OCI-LY7 (cell line): ENCODE results near the gene ROCK2. TPM values are rescaled to one million over a fixed set of nuclear protein-coding genes. Genes with fewer than 3 reads are reported as not detected.

Experiments used
- BruUV-seq: library from RNA; stranded (reverse); fragments of 400-500 nt; replicated peaks from 2 replicates; lab custom pipeline; 2021; lab: Mats Ljungman, UMichigan
- CTCF ChIA-PET: fragments of 300-600 bp; sonication (Branson Sonifier 250); formaldehyde crosslinking; loops from one replicate; lab custom pipeline; 2022; ENCODE audit warnings: antibody characterized with exemption; ENCODE audit not compliant: unreplicated experiment; lab: Charles Lee
- POLR2A ChIA-PET: fragments of 300-600 bp; sonication (Branson Sonifier 250); formaldehyde crosslinking; loops from one replicate; lab custom pipeline; 2022; ENCODE audit warnings: antibody characterized with exemption; lab: Charles Lee
- DNase-seq: peaks from one replicate; pipeline ENCODE4 v3.0.0-alpha.2; 2015; ENCODE audit warnings: low spot score
- H2AFZ ChIP-seq: fragments of 200-600 bp; sonication (generic), shearing (Covaris generic); 2 replicates; pipeline ENCODE4 v1.6.1; 2014; ENCODE audit warnings: mild to moderate bottlenecking, antibody characterized with exemption, low read length, moderate library complexity
- H3K27ac ChIP-seq: fragments of 200-600 bp; sonication (generic); 2 replicates; pipeline ENCODE4 v1.5.1; 2014; ENCODE audit warnings: mixed run types, low read depth, mild to moderate bottlenecking, moderate library complexity, low read length, inconsistent platforms; ENCODE audit not compliant: poor library complexity, severe bottlenecking
- H3K36me3 ChIP-seq: fragments of 200-600 bp; sonication (generic); 2 replicates; pipeline ENCODE4 v1.6.1; 2014; ENCODE audit warnings: mild to moderate bottlenecking, antibody characterized with exemption, low read length, moderate library complexity, mixed read lengths; ENCODE audit not compliant: insufficient read depth
- H3K4me1 ChIP-seq: fragments of 200-600 bp; sonication (generic); 2 replicates; pipeline ENCODE4 v1.5.1; 2014; ENCODE audit warnings: mild to moderate bottlenecking, low read length; ENCODE audit not compliant: insufficient read depth, poor library complexity, severe bottlenecking
- H3K4me2 ChIP-seq: fragments of 200-600 bp; sonication (generic); 2 replicates; pipeline ENCODE4 v1.6.1; 2014; ENCODE audit warnings: mild to moderate bottlenecking, low read length
- H3K4me3 ChIP-seq: fragments of 200-600 bp; sonication (generic); 2 replicates; pipeline ENCODE4 v1.5.1; 2014; ENCODE audit warnings: mild to moderate bottlenecking, low read depth, low read length; ENCODE audit not compliant: poor library complexity, severe bottlenecking
- H3K79me2 ChIP-seq: fragments of 200-600 bp; sonication (generic); 2 replicates; pipeline ENCODE4 v1.6.1; 2016; ENCODE audit warnings: low read depth, mild to moderate bottlenecking, low read length, moderate library complexity, mixed read lengths; ENCODE audit not compliant: insufficient read depth
- H3K9me2 ChIP-seq: fragments of 200-600 bp; sonication (generic); 2 replicates; pipeline ENCODE4 v1.6.1; 2016; ENCODE audit warnings: mild to moderate bottlenecking, low read length, mixed read lengths; ENCODE audit not compliant: insufficient read depth
- H3K9me3 ChIP-seq: fragments of 200-600 bp; sonication (generic); 2 replicates; pipeline ENCODE4 v1.6.1; 2014; ENCODE audit warnings: mild to moderate bottlenecking, mixed run types, low read length, mixed read lengths
- H4K20me1 ChIP-seq: fragments of 200-600 bp; sonication (generic); 2 replicates; pipeline ENCODE4 v1.6.1; 2014; ENCODE audit warnings: mild to moderate bottlenecking, antibody characterized with exemption, low read length, moderate library complexity, mixed read lengths; ENCODE audit not compliant: insufficient read depth
- CTCF ChIP-seq: fragments of 200-600 bp; sonication (generic); conservative IDR thresholded peaks from 2 replicates; pipeline ENCODE4 v1.5.1; 2014; ENCODE audit warnings: mild to moderate bottlenecking, antibody characterized with exemption, low read length, moderate library complexity, mixed read lengths
- EZH2phosphoT487 ChIP-seq: fragments of 200-600 bp; sonication (generic); IDR thresholded peaks from 2 replicates; pipeline ENCODE4 v1.6.1; 2018; ENCODE audit warnings: low read depth, borderline replicate concordance, mild to moderate bottlenecking, mixed run types, antibody characterized with exemption, low read length, moderate library complexity, mixed read lengths
- intact Hi-C: fragments of 100-400 bp; cut with micrococcal nuclease; formaldehyde crosslinking; loops from one replicate; pipeline ENCODE4 v1.10.0; 2022; ENCODE audit not compliant: unreplicated experiment
- total RNA-seq, 2 experiments: library from RNA; depleted of rRNA in 1 of 2; stranded (reverse); fragments of >200 nt in 1 of 2; shearing (Covaris generic) in 1 of 2; gene quantifications; 2 replicates each; pipeline ENCODE4 v1.2.3, GENCODE V29; 2014 to 2022

ROCK2 gene
- total RNA-seq, 2 experiments from 2014 or later = 12.4 to 21.0 TPM

DNA sequence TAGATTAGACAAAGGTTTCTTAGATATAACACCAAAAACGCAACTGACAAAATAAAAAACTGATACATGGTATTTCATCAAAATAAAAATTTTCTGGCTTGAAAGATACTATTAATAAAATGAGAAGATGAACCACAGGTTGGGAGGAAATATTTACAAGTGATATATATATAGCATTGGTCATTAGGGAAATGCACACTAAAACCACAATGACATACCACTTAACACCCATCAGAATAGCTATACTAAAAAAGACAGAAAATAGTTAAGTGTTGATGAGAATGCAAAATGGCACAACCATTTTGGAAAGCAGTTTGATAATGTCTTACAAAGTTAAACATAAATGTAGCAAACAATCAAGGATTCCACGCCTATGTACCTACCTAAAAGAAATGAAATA is 105.3 kb downstream of the ROCK2 start:
- Histone ChIP-seq H3K27ac (no peak overlapping the region), H3K4me1 (no peaks in the 10 kb centered on the region), H3K9me3 (no peaks in the 10 kb centered on the region), H3K9me2 (no peaks in the 10 kb centered on the region), H4K20me1 (no peaks in the 10 kb centered on the region), H3K36me3 (no peaks in the 10 kb centered on the region), H3K79me2 (no peaks in the 10 kb centered on the region), H3K4me2 (no peak overlapping the region), H2AFZ (no peak overlapping the region), H3K4me3 (no peak overlapping the region)
- intact Hi-C loops = loop anchor here (10.0 kb wide), 1 partner anchor 346 kb away; no protein-coding TSS in a partner anchor
- ChIA-PET CTCF (no interaction called here), POLR2A (interaction anchor here (0.7 kb wide), 2 partner anchors 401 to 1709 kb away, joined by 3 read pairs; no protein-coding TSS in a partner anchor)
- no peak for DNase-seq
- TF ChIP-seq CTCF (no peak), EZH2phosphoT487 (no peak)
- no TSS peak for BruUV-seq

- POLR2A ChIA-PET = interaction anchor here (0.6 to 0.7 kb wide), 3 partner anchors 45 to 405 kb away, joined by 3 to 5 read pairs (median 4); no protein-coding TSS in a partner anchor
- BruUV-seq = no TSS peak
These were observed 107.3 kb downstream of the ROCK2 start for GRCh38 chr2:11237122-11237521.

More at GRCh38 chr2:11237122-11237521, 107.3 kb downstream of the ROCK2 start:
- H3K9me3 ChIP-seq = no peaks in the 10 kb centered on the region
- CTCF ChIA-PET = no interaction called here
- H3K27ac ChIP-seq = no peak overlapping the region
- no peak for DNase-seq
- H3K4me3 ChIP-seq = no peak overlapping the region
- no peaks in the 10 kb centered on the region for H3K9me2 ChIP-seq
- H4K20me1 ChIP-seq = no peaks in the 10 kb centered on the region
- H3K4me2 ChIP-seq = no peak overlapping the region
- no peaks in the 10 kb centered on the region for H3K79me2 ChIP-seq
- peaks cover 12% of the 10 kb centered on the region for H3K4me1 ChIP-seq
- TF ChIP-seq EZH2phosphoT487 = no peak
- TF ChIP-seq CTCF = no peak
- H3K36me3 ChIP-seq = no peaks in the 10 kb centered on the region
- no peak overlapping the region for H2AFZ ChIP-seq
- intact Hi-C loops = loop anchor here (10.0 kb wide), 1 partner anchor 348 kb away; no protein-coding TSS in a partner anchor
